NB4 (cell line): ENCODE results near the gene PYROXD2.

ENCODE experiments used
- DNase-seq: peaks from one replicate; pipeline ENCODE4 v3.0.0; 2010; ENCODE audit warnings: low read depth
- H3K4me3 ChIP-seq: one replicate; pipeline ENCODE4 v1.5.1; 2011; ENCODE audit warnings: mild to moderate bottlenecking, low read depth, low read length, moderate library complexity
- CTCF ChIP-seq: IDR thresholded peaks from one replicate; pipeline ENCODE4 v1.5.1; 2012; ENCODE audit warnings: low read depth, low read length
- MAX ChIP-seq: IDR thresholded peaks from 2 replicates; pipeline ENCODE4 v1.6.1; 2011; ENCODE audit warnings: low read depth, low read length
- MYC ChIP-seq: IDR thresholded peaks from 2 replicates; pipeline ENCODE4 v1.6.1; 2011; ENCODE audit warnings: low read depth, low read length
- POLR2A ChIP-seq: IDR thresholded peaks from 2 replicates; pipeline ENCODE4 v1.6.1; 2011; ENCODE audit warnings: mild to moderate bottlenecking; ENCODE audit not compliant: insufficient read length; ENCODE audit errors: extremely low read depth

PYROXD2 gene

GRCh38 chr10:98450618-98451017, 35.6 kb upstream of the PYROXD2 start:
- no peak overlapping the region for H3K4me3 ChIP-seq
- no peak for DNase-seq
- TF ChIP-seq MAX (no peak), CTCF (no peak), POLR2A (no peak), MYC (no peak)

GRCh38 chr10:98449287-98449686, 34.3 kb upstream of the PYROXD2 start:
- TF ChIP-seq MYC (no peak), CTCF (no peak), POLR2A (no peak), MAX (no peak)
- no peak for DNase-seq
- no peak overlapping the region for H3K4me3 ChIP-seq

- H3K4me3 ChIP-seq, result peak within 1 kb of the TSS; percentile 82
- DNase-seq, result peak; percentile 87
- TF ChIP-seq POLR2A (peak; percentile 94), CTCF (no peak), MAX (peak; percentile 99), MYC (peak; percentile 93)
These were observed 31.8 kb upstream of the PYROXD2 start, which contains the start of gene HPS1 for GRCh38 chr10:98446661-98447221. Gene HPS1, minus strand, starts transcription at chr10:98446935. Its CDS starts 3,695 bp downstream, at chr10:98443240.

GRCh38 chr10:98446151-98446660, 31.2 kb upstream of the PYROXD2 start:
- peak; percentile 52 for DNase-seq
- TF ChIP-seq MYC (0 out of 2 replicates have a peak, but pooled peaks have one; percentile 13), POLR2A (no peak), MAX (peak; percentile 37; the same call in 1 of the 2 replicates), CTCF (no peak)
- H3K4me3 ChIP-seq, result peak overlapping the region; percentile 82

- peak overlapping the region; percentile 82 for H3K4me3 ChIP-seq
- TF ChIP-seq POLR2A (no peak), MAX (no peak), CTCF (no peak), MYC (no peak)
- no peak for DNase-seq
These were observed 30.3 kb upstream of the PYROXD2 start for GRCh38 chr10:98445200-98445812.
